Measurements from ENCODE around the gene TTC33.

Gene TTC33

DNA sequence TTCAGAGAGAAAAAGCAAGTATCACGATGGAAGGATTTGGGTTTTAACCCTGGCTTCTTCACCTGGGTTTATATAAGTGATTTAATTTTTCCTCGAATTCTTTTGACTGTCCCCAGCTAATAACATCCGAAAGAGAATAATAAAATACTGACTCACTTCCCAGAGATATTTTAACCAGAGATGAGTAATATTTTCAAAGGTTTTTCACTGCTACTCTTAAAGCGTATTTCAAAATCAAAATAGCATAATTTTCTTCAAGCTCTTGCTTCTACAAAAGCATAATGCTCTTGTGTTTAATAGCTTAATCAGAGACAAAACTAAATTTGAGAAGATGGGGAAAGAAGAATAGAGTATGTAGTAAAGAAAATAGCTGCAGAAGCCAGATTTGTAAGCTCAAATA, 291.2 kb downstream of the TTC33 start:
- Mint-ChIP-seq H3K4me3 (no peak overlapping the region), H3K9me3 (ENCODE audit: low read depth) (peaks cover 14% of the 10 kb centered on the region), H3K27ac (no peak overlapping the region)

More for the DNA sequence above, 291.2 kb downstream of the TTC33 start:
- Mint-ChIP-seq H3K27me3 (no peaks in the 10 kb centered on the region), H3K36me3 (peaks cover 10% of the 10 kb centered on the region), H3K4me1 (ENCODE audit: low read depth) (peaks cover 9% of the 10 kb centered on the region)

All from activated naive CD8-positive, alpha-beta T cell (primary cell).